SU-DHL-6 (cell line): ENCODE results near the gene MYMX.

Experiments
- H2AFZ ChIP-seq: fragments of 200-600 bp; sonication (generic); 2 replicates; pipeline ENCODE4 v1.6.1; 2014; ENCODE audit warnings: low read depth, mild to moderate bottlenecking, moderate library complexity, mixed read lengths, antibody characterized with exemption, low read length; ENCODE audit not compliant: severe bottlenecking
- H3F3A ChIP-seq: fragments of 200-600 bp; shearing (Covaris generic); 2 replicates; pipeline ENCODE4 v1.6.0; 2016; ENCODE audit warnings: antibody characterized with exemption, mild to moderate bottlenecking; ENCODE audit not compliant: insufficient read depth
- H3K27ac ChIP-seq: fragments of 200-600 bp; sonication (generic); 2 replicates; pipeline ENCODE4 v1.5.1; 2016; ENCODE audit warnings: low read depth, mild to moderate bottlenecking, low read length, moderate library complexity, mixed read lengths
- H3K27me3 ChIP-seq: fragments of 200-600 bp; sonication (generic), shearing (Covaris generic); 2 replicates; pipeline ENCODE4 v1.6.0; 2014; ENCODE audit warnings: mild to moderate bottlenecking, low read length
- H3K36me3 ChIP-seq: fragments of 200-600 bp; sonication (generic); 2 replicates; pipeline ENCODE4 v1.6.1; 2014; ENCODE audit warnings: mild to moderate bottlenecking, low read length, mixed read lengths
- H3K4me2 ChIP-seq: fragments of 300-600, 200-600 bp; shearing (Covaris generic), sonication (generic); 2 replicates; pipeline ENCODE4 v1.6.0; 2014; ENCODE audit warnings: low read length, low read depth, mild to moderate bottlenecking; ENCODE audit not compliant: poor library complexity, severe bottlenecking
- H3K4me3 ChIP-seq: fragments of 200-600 bp; sonication (generic); 2 replicates; pipeline ENCODE4 v1.5.1; 2014; ENCODE audit warnings: antibody characterized with exemption, low read length, mild to moderate bottlenecking, mixed read lengths; ENCODE audit not compliant: insufficient read depth, poor library complexity, severe bottlenecking
- H3K79me2 ChIP-seq: fragments of 200-600 bp; sonication (generic); 2 replicates; pipeline ENCODE4 v1.6.1; 2014; ENCODE audit warnings: mild to moderate bottlenecking, low read length, moderate library complexity; ENCODE audit not compliant: insufficient read depth
- H3K9ac ChIP-seq: fragments of 200-600 bp; sonication (generic); 2 replicates; pipeline ENCODE4 v1.7.0; 2014; ENCODE audit warnings: mild to moderate bottlenecking, low read length
- H3K9me2 ChIP-seq: fragments of 200-600 bp; sonication (generic); replicated peaks from 2 replicates; pipeline ENCODE4 v1.6.1; 2014; ENCODE audit warnings: low read length; ENCODE audit not compliant: insufficient read depth
- H3K9me3 ChIP-seq: fragments of 200-600 bp; sonication (generic); 2 replicates; pipeline ENCODE4 v1.6.1; 2014; ENCODE audit warnings: low read length, mixed read lengths; ENCODE audit not compliant: insufficient read depth
- H4K20me1 ChIP-seq: fragments of 200-600 bp; sonication (generic); 2 replicates; pipeline ENCODE4 v1.6.1; 2014; ENCODE audit warnings: low read depth, mild to moderate bottlenecking, antibody characterized with exemption, low read length, moderate library complexity, mixed read lengths
- EZH2phosphoT487 ChIP-seq: fragments of 200-600 bp; sonication (generic), shearing (Covaris generic); conservative IDR thresholded peaks from 2 replicates; pipeline ENCODE4 v1.6.1; 2018; ENCODE audit warnings: mild to moderate bottlenecking, antibody characterized with exemption, low read length, moderate library complexity, mixed read lengths
- TF ChIP-seq, protein P1 (sequence below): fragments of 200-600 bp; sonication (generic); IDR thresholded peaks from one replicate; pipeline ENCODE4 v1.5.1; 2017; ENCODE audit warnings: antibody characterized with exemption, mild to moderate bottlenecking, low read length, moderate library complexity; ENCODE audit not compliant: insufficient read depth, poor library complexity, severe bottlenecking

The MYMX gene

DNA sequence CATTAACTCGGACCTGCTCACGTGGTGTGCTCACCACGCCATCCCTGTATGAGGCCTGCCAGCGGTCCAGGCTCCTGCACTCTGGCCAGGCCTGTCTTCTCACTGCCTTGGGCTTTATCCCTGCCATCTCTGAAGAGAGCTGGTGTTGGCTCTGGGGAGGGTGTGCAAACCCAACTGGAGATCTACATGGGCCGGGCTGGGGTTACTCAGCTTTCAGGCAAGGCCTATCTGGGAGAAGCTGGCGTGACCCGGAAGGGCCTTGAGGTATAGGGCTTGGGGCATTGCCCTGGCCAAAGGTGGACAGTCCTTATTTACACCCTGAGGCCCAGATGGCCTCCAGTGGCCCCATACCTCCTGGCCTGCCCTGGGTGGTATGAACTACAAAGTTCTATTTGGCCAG lies 11.7 kb downstream of the MYMX start:
- Histone ChIP-seq H3K27ac (no peak overlapping the region), H3K4me2 (no peak overlapping the region), H3K9ac (no peak overlapping the region), H3K9me3 (no peaks in the 10 kb centered on the region), H3K27me3 (no peaks in the 10 kb centered on the region), H3K9me2 (no peaks in the 10 kb centered on the region), H3K36me3 (no peaks in the 10 kb centered on the region), H4K20me1 (no peaks in the 10 kb centered on the region), H2AFZ (no peak overlapping the region), H3K4me3 (no peak overlapping the region), H3K79me2 (peaks cover 44% of the 10 kb centered on the region), H3F3A (no peaks in the 10 kb centered on the region)
- no peak for TF ChIP-seq EZH2phosphoT487
- TF ChIP-seq, protein P1, sequence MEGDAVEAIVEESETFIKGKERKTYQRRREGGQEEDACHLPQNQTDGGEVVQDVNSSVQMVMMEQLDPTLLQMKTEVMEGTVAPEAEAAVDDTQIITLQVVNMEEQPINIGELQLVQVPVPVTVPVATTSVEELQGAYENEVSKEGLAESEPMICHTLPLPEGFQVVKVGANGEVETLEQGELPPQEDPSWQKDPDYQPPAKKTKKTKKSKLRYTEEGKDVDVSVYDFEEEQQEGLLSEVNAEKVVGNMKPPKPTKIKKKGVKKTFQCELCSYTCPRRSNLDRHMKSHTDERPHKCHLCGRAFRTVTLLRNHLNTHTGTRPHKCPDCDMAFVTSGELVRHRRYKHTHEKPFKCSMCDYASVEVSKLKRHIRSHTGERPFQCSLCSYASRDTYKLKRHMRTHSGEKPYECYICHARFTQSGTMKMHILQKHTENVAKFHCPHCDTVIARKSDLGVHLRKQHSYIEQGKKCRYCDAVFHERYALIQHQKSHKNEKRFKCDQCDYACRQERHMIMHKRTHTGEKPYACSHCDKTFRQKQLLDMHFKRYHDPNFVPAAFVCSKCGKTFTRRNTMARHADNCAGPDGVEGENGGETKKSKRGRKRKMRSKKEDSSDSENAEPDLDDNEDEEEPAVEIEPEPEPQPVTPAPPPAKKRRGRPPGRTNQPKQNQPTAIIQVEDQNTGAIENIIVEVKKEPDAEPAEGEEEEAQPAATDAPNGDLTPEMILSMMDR = no peak

DNA sequence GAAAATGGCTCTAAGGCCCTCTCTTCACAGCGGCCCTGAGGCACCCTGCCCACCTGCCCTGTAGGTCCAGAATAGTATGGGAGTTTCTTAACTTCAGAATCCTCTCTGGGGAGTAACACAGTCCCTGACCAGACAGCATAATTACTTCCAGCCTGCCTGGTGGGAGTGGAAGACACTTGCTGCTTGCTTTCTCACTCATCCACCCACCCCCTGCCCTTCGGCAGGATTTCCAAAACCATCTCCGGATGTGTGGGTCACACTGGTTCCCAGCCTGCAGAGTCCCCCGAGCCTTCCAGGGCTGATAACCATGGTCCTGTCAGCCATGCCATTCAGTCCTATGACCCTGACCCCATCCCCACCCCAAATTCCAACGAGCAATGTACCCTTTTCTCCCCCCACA lies 12.1 kb downstream of the MYMX start:
- peaks cover 41% of the 10 kb centered on the region for H3K79me2 ChIP-seq

DNA sequence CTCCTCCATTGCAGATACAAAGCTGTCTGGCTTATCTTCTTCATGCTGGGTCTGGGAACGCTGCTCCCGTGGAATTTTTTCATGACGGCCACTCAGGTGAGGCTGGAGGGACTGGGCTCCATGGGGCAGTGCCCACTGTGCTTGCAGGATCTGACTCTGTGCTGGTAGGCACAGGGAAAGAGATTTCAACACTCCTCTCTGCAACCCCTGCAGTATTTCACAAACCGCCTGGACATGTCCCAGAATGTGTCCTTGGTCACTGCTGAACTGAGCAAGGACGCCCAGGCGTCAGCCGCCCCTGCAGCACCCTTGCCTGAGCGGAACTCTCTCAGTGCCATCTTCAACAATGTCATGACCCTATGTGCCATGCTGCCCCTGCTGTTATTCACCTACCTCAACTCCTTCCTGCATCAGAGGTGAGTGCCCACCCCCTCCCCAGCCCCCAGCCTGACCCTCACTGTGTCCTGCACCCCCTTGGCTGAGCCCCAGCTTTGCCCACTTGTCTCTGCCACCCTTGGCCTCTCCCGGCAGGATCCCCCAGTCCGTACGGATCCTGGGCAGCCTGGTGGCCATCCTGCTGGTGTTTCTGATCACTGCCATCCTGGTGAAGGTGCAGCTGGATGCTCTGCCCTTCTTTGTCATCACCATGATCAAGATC lies 12.8 kb downstream of the MYMX start:
- Histone ChIP-seq H3F3A (no peaks in the 10 kb centered on the region), H3K4me2 (no peak overlapping the region), H3K9ac (no peak overlapping the region), H2AFZ (no peak overlapping the region), H3K79me2 (peaks cover 34% of the 10 kb centered on the region), H3K27ac (no peak overlapping the region), H3K36me3 (no peaks in the 10 kb centered on the region), H3K9me3 (no peaks in the 10 kb centered on the region), H3K9me2 (no peaks in the 10 kb centered on the region), H3K4me3 (no peak overlapping the region), H3K27me3 (no peaks in the 10 kb centered on the region), H4K20me1 (no peaks in the 10 kb centered on the region)
- TF ChIP-seq, protein P1 = no peak
- no peak for TF ChIP-seq EZH2phosphoT487

More for the DNA sequence above, 12.1 kb downstream of the MYMX start:
- no peaks in the 10 kb centered on the region for H4K20me1 ChIP-seq
- H3K36me3 ChIP-seq = no peaks in the 10 kb centered on the region
- no peaks in the 10 kb centered on the region for H3K9me2 ChIP-seq
- no peak overlapping the region for H3K9ac ChIP-seq
- H3K4me3 ChIP-seq = no peak overlapping the region
- no peaks in the 10 kb centered on the region for H3K9me3 ChIP-seq
- no peaks in the 10 kb centered on the region for H3K27me3 ChIP-seq
- H3F3A ChIP-seq = no peaks in the 10 kb centered on the region
- no peak overlapping the region for H3K27ac ChIP-seq
- TF ChIP-seq, protein P1 = no peak
- TF ChIP-seq EZH2phosphoT487 = no peak
- H2AFZ ChIP-seq = no peak overlapping the region
- H3K4me2 ChIP-seq = no peak overlapping the region
